GM21786 (cell line): ENCODE results near the gene EI24.

Experiments
- ATAC-seq: cut with Tn5 transposase; IDR thresholded peaks from one replicate; pipeline ENCODE4 v1.9.1; 2021; ENCODE audit not compliant: unreplicated experiment

The EI24 gene

GRCh38 chr11:125578783-125579182 lies 9.5 kb downstream of the EI24 start:
- ATAC-seq: no peak

GRCh38 chr11:125579811-125580210 lies 10.5 kb downstream of the EI24 start:
- ATAC-seq: no peak

GRCh38 chr11:125583496-125583895 lies 14.2 kb downstream of the EI24 start:
- ATAC-seq: no peak

- ATAC-seq: no peak
These were observed 16.2 kb downstream of the EI24 start for GRCh38 chr11:125585487-125585886.

- ATAC-seq: no peak
These were observed 17.3 kb downstream of the EI24 start for GRCh38 chr11:125586623-125587022.

- no peak for ATAC-seq
These were observed 18.2 kb downstream of the EI24 start for GRCh38 chr11:125587480-125587879.

- ATAC-seq: no peak
These were observed 19.2 kb downstream of the EI24 start for GRCh38 chr11:125588505-125588904.

GRCh38 chr11:125591649-125592304 lies 22.5 kb downstream of the EI24 start:
- ATAC-seq: peak; percentile 12

GRCh38 chr11:125592305-125593113 lies 23.2 kb downstream of the EI24 start, which contains the start of gene STT3A:
Gene STT3A (plus strand): TSS chr11:125592852. CDS start chr11:125595916, 3,064 bp downstream.
- peak; percentile 96 for ATAC-seq

- ATAC-seq: no peak
These were observed 24.0 kb downstream of the EI24 start for GRCh38 chr11:125593114-125593820.

- no peak for ATAC-seq
These were observed 25.7 kb downstream of the EI24 start for GRCh38 chr11:125594958-125595357.

GRCh38 chr11:125600663-125601062 lies 31.4 kb downstream of the EI24 start:
- no peak for ATAC-seq

- ATAC-seq: no peak
These were observed 33.9 kb downstream of the EI24 start for GRCh38 chr11:125603207-125603606.

- no peak for ATAC-seq
These were observed 36.1 kb downstream of the EI24 start for GRCh38 chr11:125605417-125605816.

GRCh38 chr11:125609545-125609944 lies 40.3 kb downstream of the EI24 start:
- no peak for ATAC-seq

GRCh38 chr11:125618383-125618782 lies 49.1 kb downstream of the EI24 start:
- ATAC-seq: no peak

GRCh38 chr11:125621995-125622394 lies 52.7 kb downstream of the EI24 start:
- ATAC-seq: no peak

- ATAC-seq: no peak
These were observed 53.8 kb downstream of the EI24 start for GRCh38 chr11:125623064-125623463.

GRCh38 chr11:125624756-125625213 lies 55.5 kb downstream of the EI24 start, which contains the start of gene CHEK1:
Gene CHEK1 (plus strand): TSS chr11:125625163. CDS start chr11:125626769, 1,606 bp downstream.
- no peak for ATAC-seq

- no peak for ATAC-seq
These were observed 56.0 kb downstream of the EI24 start for GRCh38 chr11:125625225-125625629.

- ATAC-seq: peak; percentile 82
These were observed 56.5 kb downstream of the EI24 start for GRCh38 chr11:125625630-125626287.
